HCT116 (cell line): Measurements from ENCODE around the gene TUG1.

ENCODE experiments used
- CBX3 ChIP-seq: IDR thresholded peaks from 2 replicates; pipeline ENCODE4 v1.6.1; 2012; ENCODE audit warnings: low read depth
- CEBPB ChIP-seq: IDR thresholded peaks from 2 replicates; pipeline ENCODE4 v1.6.1; 2012; ENCODE audit warnings: low read depth
- CTCF ChIP-seq, 3 experiments: fragments of 200-600 bp in 1 of 3; sonication (generic) in 1 of 3; IDR thresholded peaks in 2 of 3; conservative IDR thresholded peaks in 1 of 3; 2 replicates each; pipeline ENCODE4 v1.5.1; 2012 to 2017; ENCODE audit warnings: low read depth in 2 of 3, low read length in 2 of 3, antibody characterized with exemption in 1 of 3, borderline replicate concordance in 1 of 3, control low read depth in 1 of 3, mild to moderate bottlenecking in 1 of 3, mixed read lengths in 1 of 3, mixed run types in 1 of 3, moderate library complexity in 1 of 3; ENCODE audit not compliant: insufficient read depth in 1 of 3
- POLR2A ChIP-seq: IDR thresholded peaks from 2 replicates; pipeline ENCODE4 v1.7.0; 2011; ENCODE audit warnings: borderline replicate concordance; ENCODE audit not compliant: insufficient read depth, insufficient read length; ENCODE audit errors: extremely low read depth
- RAD21 ChIP-seq: IDR thresholded peaks from 2 replicates; pipeline ENCODE4 v1.6.1; 2012; ENCODE audit warnings: low read depth, mild to moderate bottlenecking

DNA sequence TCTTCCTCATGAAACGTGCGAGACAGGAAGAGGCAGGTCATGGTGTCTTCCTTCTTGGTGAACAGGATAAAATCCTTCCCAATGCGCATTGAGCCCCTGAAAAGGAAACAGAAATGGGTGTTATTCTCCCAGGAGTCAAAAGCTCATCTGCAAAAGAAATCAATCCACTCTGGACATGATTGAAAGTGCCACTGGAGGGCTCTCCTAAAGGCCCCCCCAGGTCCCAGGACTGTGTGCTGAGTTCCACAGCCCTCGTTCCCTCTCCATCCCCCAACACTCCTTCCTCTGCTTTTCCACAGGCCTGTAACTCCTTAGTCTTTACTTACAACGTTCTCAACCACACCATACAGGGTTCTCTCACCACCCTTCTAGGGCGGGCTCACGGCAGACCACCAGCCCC lies 22.7 kb upstream of the TUG1 start:
- TF ChIP-seq CEBPB, result no peak
- TF ChIP-seq RAD21, result no peak
- no peak for TF ChIP-seq CTCF (IDR thresholded peaks at IDR 0.05 in 2 of 3, conservative IDR thresholded peaks at IDR 0.05 in 1 of 3; ENCODE audit: borderline replicate concordance in 1 of 3, insufficient read depth in 1 of 3, low read depth in 2 of 3, low read length in 2 of 3)
- no peak for TF ChIP-seq CBX3
- no peak for TF ChIP-seq POLR2A
